Fibroblast of lung (primary cell): ENCODE data around the gene MEGF9. TPM values are rescaled to one million over a fixed set of nuclear protein-coding genes. Genes with fewer than 3 reads are reported as not detected.

ENCODE experiments used
- DNase-seq, 2 donors: peaks; one replicate each; pipeline versions ENCODE4 v3.0.0 to v3.0.0-alpha.2; 2010; ENCODE audit warnings: low read depth in 2 of 2
- H2AFZ ChIP-seq: 2 replicates; pipeline ENCODE4 v1.5.1; 2012; ENCODE audit warnings: low read length, control low read depth, inconsistent platforms
- H3K27ac ChIP-seq: 2 replicates; pipeline ENCODE4 v1.5.1; 2011; ENCODE audit warnings: low read length, control low read depth; ENCODE audit not compliant: insufficient read depth
- H3K27me3 ChIP-seq: 2 replicates; pipeline ENCODE4 v1.5.1; 2011; ENCODE audit warnings: mild to moderate bottlenecking, low read length; ENCODE audit not compliant: control insufficient read depth, insufficient read depth
- H3K36me3 ChIP-seq: 2 replicates; pipeline ENCODE4 v1.5.1; 2011; ENCODE audit warnings: low read length; ENCODE audit not compliant: control insufficient read depth, insufficient read depth
- H3K4me1 ChIP-seq: 2 replicates; pipeline ENCODE4 v1.5.1; 2011; ENCODE audit warnings: low read length; ENCODE audit not compliant: control insufficient read depth, insufficient read depth; ENCODE audit errors: extremely low read depth
- H3K4me2 ChIP-seq: 2 replicates; pipeline ENCODE4 v1.5.1; 2011; ENCODE audit warnings: low read length, control low read depth; ENCODE audit not compliant: insufficient read depth; ENCODE audit errors: extremely low read depth
- H3K4me3 ChIP-seq, 4 experiments: fragments of 200-600 bp in 1 of 4; sonication (generic) in 1 of 4; replicated peaks in 1 of 4; 2 replicates each; pipeline ENCODE4 v1.5.1; 2011 to 2016; ENCODE audit warnings: low read length in 4 of 4, low read depth in 3 of 4, mild to moderate bottlenecking in 3 of 4, control low read depth in 2 of 4, inconsistent platforms in 1 of 4, mixed read lengths in 1 of 4; ENCODE audit not compliant: insufficient read depth in 1 of 4; ENCODE audit errors: control extremely low read depth in 1 of 4
- H3K79me2 ChIP-seq: 2 replicates; pipeline ENCODE4 v1.5.1; 2012; ENCODE audit warnings: mild to moderate bottlenecking, low read length, inconsistent platforms; ENCODE audit not compliant: control insufficient read depth, insufficient read depth
- H3K9ac ChIP-seq: 2 replicates; pipeline ENCODE4 v1.5.1; 2011; ENCODE audit warnings: mild to moderate bottlenecking, low read length, control low read depth; ENCODE audit not compliant: insufficient read depth
- H3K9me3 ChIP-seq: 2 replicates; pipeline ENCODE4 v1.5.1; 2012; ENCODE audit warnings: low read depth, low read length; ENCODE audit not compliant: control insufficient read depth, insufficient read depth
- H4K20me1 ChIP-seq: 2 replicates; pipeline ENCODE4 v1.5.1; 2011; ENCODE audit warnings: low read length; ENCODE audit not compliant: control insufficient read depth, insufficient read depth; ENCODE audit errors: extremely low read depth
- CTCF ChIP-seq, 2 donors: IDR thresholded peaks in 1 of 2; conservative IDR thresholded peaks in 1 of 2; 1 replicate in 1 of 2; 2 replicates in 1 of 2; pipeline ENCODE4 v1.5.1; 2011 to 2012; ENCODE audit warnings: low read length in 2 of 2, control low read depth in 1 of 2, inconsistent platforms in 1 of 2, low read depth in 1 of 2, mild to moderate bottlenecking in 1 of 2
- EZH2 ChIP-seq: IDR thresholded peaks from 2 replicates; pipeline ENCODE4 v1.5.1; 2012; ENCODE audit warnings: low read length, control low read depth, mild to moderate bottlenecking; ENCODE audit errors: missing control alignments
- polyA plus RNA-seq, 2 donors: library from polyadenylated mRNA; depleted of rRNA in 1 of 2; stranded (reverse) in 1 of 2; unstranded in 1 of 2; fragments of >200 nt; gene quantifications; 2 replicates each; pipeline ENCODE4 v1.2.1, GENCODE V29; 2011 to 2012; ENCODE audit warnings: missing spikeins in 1 of 2
- total RNA-seq: library from RNA; depleted of rRNA; stranded (reverse); fragments of >200 nt; gene quantifications from 2 replicates; pipeline ENCODE4 v1.2.1, GENCODE V29; 2014

Gene MEGF9
- total and polyA plus RNA-seq, 2 donors (not counting 1 experiment from before 2014, with no cell fraction given): 15.8 to 24.9 TPM

- H3K27ac ChIP-seq: no peak overlapping the region
- H3K4me2 ChIP-seq: no peak overlapping the region
- H3K27me3 ChIP-seq: no peaks in the 10 kb centered on the region
- no peaks in the 10 kb centered on the region for H3K4me1 ChIP-seq
- no peaks in the 10 kb centered on the region for H3K9me3 ChIP-seq
- no peak overlapping the region for H3K9ac ChIP-seq
- no peaks in the 10 kb centered on the region for H3K79me2 ChIP-seq
- no peak overlapping the region for H3K4me3 ChIP-seq
- no peaks in the 10 kb centered on the region for H3K36me3 ChIP-seq
- TF ChIP-seq EZH2 (no peak), CTCF (conservative IDR thresholded peaks at IDR 0.05 in 1 of 2, IDR thresholded peaks at IDR 0.05 in 1 of 2; ENCODE audit: low read depth in 1 of 2, low read length in 2 of 2) (no peak)
- H4K20me1 ChIP-seq: no peaks in the 10 kb centered on the region
- no peak overlapping the region for H2AFZ ChIP-seq
- no peak for DNase-seq
Observed at GRCh38 chr9:120648581-120649197, 65.6 kb downstream of the MEGF9 start.

- Histone ChIP-seq H3K4me2 (no peak overlapping the region), H3K9ac (no peak overlapping the region), H3K4me3 (no peak overlapping the region), H4K20me1 (no peaks in the 10 kb centered on the region), H3K27me3 (no peaks in the 10 kb centered on the region), H3K9me3 (no peaks in the 10 kb centered on the region), H3K4me1 (no peaks in the 10 kb centered on the region), H3K27ac (no peak overlapping the region), H3K79me2 (no peaks in the 10 kb centered on the region), H3K36me3 (no peaks in the 10 kb centered on the region), H2AFZ (no peak overlapping the region)
- DNase-seq: no peak
- TF ChIP-seq EZH2 (no peak), CTCF (conservative IDR thresholded peaks at IDR 0.05 in 1 of 2, IDR thresholded peaks at IDR 0.05 in 1 of 2; ENCODE audit: low read depth in 1 of 2, low read length in 2 of 2) (no peak)
Observed at GRCh38 chr9:120646948-120647347, 67.3 kb downstream of the MEGF9 start.

- Histone ChIP-seq H3K36me3 (no peaks in the 10 kb centered on the region), H3K79me2 (no peaks in the 10 kb centered on the region), H3K4me3 (no peak overlapping the region), H3K4me2 (no peak overlapping the region), H3K4me1 (no peaks in the 10 kb centered on the region), H3K9me3 (no peaks in the 10 kb centered on the region), H2AFZ (no peak overlapping the region), H3K9ac (no peak overlapping the region), H3K27ac (no peak overlapping the region), H3K27me3 (no peaks in the 10 kb centered on the region), H4K20me1 (no peaks in the 10 kb centered on the region)
- TF ChIP-seq CTCF (conservative IDR thresholded peaks at IDR 0.05 in 1 of 2, IDR thresholded peaks at IDR 0.05 in 1 of 2; ENCODE audit: low read depth in 1 of 2, low read length in 2 of 2): no peak
- TF ChIP-seq EZH2: no peak
- no peak for DNase-seq
Observed at GRCh38 chr9:120645760-120646159, 68.5 kb downstream of the MEGF9 start.
